CD4-positive, alpha-beta T cell treated with Interleukin-1 beta for 1 hour (primary cell): Measurements from ENCODE around the gene EFHD2.
A peak's percentile ranks its signal among the peaks of the same experiment; 100 is the strongest.
"Not testable (repeated sequence)": the region's sequence is repeated elsewhere in the genome, so short reads cannot be mapped to it uniquely, and the experiment has no call there.

ENCODE experiments used
- DNase-seq, 2 donors: peaks; one replicate each; pipeline ENCODE4 v3.0.0-alpha.2; 2020 to 2022

EFHD2 gene

GRCh38 chr1:15409388-15410222 lies at the start of gene EFHD2:
Gene EFHD2 (plus strand): TSS chr1:15409888. CDS start chr1:15409972, 84 bp downstream.
- peak; percentile 95 for DNase-seq

- DNase-seq = no peak
These were observed 49.0 kb upstream of the EFHD2 start for GRCh38 chr1:15360700-15361099.

GRCh38 chr1:15362096-15362736 lies 47.5 kb upstream of the EFHD2 start:
- no peak for DNase-seq

DNA sequence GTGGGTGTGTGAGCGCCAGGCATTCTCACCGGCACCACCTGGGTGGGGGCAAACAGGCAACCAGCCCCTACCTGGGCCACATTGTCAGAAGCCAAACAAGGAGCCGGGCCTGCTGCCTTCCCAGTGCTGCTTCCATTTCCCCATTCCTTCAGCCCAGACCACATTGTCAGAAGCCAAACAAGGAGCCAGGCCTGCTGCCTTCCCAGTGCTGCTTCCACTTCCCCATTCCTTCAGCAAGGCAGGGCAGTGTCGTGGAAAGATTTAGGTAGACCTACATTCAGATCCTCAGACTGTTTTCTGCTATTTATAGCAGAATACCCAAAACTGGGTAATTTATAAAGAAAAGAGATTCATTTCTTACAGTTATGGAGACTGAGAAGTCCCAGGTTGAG lies 47.0 kb upstream of the EFHD2 start:
- DNase-seq = no peak

DNA sequence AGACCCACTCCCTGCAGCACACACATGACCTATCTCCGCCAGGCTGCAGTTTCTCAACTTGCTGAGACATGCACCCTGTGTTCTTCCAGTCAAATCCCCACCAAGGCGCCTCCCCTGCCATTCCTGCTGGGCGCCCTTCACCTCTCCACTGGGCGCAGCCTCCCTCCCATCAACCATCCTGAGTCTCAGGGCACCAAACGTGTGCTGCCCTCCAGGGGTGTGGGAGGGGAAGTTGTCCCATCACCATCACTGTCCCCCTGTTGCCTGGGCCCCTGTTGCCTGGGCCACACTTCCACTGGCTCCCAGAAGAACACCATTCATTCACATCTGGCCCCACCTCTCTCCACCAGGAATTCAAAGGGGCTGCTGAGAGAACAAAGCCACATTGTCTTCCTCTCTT lies 44.9 kb upstream of the EFHD2 start:
- no peak for DNase-seq

DNA sequence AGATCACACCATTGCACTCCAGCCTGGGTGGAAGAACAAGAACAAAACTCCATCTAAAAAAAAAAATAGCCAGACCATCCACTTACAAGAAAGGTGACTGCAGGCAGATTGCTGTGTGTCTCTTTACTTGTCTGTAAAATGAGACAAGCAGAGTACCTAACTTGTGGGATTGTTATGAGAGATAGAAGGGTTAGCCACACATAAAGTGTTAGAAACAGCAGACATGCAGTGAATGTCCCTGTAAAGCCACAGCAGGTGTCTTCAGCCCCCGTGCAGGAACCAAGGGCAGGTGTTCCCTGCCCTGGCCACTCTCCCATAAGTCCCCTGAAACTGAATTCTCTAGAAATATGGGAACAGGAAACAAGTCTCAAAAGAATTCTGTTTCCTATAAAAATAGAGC lies 40.8 kb upstream of the EFHD2 start:
- no peak for DNase-seq

GRCh38 chr1:15370268-15370667 lies 39.4 kb upstream of the EFHD2 start:
- DNase-seq = no peak

DNA sequence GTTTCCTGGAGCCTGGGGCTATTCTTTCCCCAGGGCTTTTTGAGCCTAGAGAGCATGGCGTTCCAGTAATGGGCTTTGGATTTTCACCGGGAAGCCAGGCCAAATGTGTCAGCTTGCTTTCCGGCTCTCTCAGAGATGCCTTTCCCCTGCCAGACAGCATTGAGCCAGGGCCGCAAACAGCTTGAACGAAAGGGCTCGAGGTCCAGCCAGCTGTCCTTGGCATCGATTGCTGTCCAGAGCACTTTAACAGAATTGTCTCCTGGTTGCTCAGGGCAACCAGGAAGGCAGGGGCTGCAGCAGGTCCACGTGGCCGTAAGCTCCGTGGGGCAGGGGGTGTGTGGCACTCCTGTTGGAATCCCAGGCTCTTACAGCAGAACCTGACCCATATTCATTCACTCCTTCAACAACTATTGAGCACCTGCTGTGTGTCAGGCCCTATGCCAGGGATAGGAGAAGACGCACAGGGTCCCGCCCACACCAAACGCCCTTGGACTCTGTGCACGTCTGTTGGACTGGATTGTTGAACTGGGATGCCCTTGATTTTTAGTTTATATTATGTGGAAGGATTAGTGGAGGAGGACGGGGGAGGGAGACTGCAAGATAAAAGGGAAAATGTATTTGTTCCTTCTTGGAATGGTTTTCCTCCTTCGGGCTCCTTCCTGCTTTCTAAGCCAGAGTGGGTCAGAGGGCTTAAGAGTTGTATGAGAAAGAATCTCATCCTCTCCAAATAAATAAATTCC lies 38.7 kb upstream of the EFHD2 start:
- no peak for DNase-seq

GRCh38 chr1:15371610-15372545 lies 37.8 kb upstream of the EFHD2 start:
- DNase-seq = no peak

DNA sequence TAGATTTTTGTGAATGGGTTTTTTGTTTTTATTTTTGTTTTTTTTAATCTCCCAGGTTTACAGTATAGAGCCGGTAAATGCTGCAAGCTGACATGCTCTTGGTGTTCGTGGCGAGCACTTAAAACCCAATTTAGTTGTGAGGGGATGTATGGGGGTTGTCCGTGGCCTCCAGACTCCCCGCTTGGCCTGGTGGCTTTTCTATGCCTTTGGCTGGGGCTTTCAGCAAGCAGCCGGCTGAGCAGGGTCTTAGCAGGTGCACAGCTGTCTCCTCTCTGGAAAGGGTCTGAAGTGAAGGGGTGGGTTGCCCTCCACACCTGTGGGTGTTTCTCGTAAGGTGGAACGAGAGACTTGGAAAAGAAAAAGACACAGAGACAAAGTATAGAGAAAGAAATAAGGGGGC lies 31.0 kb upstream of the EFHD2 start:
- no peak for DNase-seq

DNA sequence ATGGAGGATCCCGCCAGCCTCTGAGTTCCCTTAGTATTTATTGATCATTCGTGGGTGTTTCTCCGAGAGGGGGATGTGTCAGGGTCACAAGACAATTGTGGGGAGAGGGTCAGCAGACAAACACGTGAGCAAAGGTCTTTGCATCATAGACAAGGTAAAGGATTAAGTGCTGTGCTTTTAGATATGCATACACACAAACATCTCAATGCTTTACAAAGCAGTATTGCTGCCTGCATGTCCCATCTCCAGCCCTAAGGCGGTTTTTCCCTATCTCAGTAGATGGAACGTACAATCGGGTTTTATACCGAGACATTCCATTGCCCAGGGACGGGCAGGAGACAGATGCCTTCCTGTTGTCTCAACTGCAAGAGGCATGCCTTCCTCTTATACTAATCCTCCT lies 30.5 kb upstream of the EFHD2 start:
- not testable (repeated sequence) for DNase-seq

- no peak for DNase-seq
These were observed 28.8 kb upstream of the EFHD2 start for GRCh38 chr1:15380601-15381508.

DNA sequence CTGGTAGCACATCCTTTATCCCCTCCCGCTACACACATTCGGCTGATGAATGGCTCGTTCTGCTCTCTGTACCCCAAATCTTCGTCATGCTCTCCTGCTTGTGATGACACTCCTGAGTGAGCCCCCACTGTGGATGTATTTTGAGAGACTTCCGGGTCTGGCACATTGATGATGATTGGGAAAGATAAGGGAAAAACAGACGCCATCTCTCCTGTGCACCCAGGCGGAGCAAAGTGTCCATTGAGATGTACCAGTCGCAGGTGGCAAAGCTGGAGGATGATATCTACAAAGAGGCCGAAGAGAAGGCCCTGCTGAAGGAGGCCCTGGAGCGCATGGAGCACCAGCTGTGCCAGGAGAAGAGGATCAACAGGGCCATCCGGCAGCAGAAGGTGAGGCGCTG lies 27.9 kb upstream of the EFHD2 start:
- DNase-seq = no peak

DNA sequence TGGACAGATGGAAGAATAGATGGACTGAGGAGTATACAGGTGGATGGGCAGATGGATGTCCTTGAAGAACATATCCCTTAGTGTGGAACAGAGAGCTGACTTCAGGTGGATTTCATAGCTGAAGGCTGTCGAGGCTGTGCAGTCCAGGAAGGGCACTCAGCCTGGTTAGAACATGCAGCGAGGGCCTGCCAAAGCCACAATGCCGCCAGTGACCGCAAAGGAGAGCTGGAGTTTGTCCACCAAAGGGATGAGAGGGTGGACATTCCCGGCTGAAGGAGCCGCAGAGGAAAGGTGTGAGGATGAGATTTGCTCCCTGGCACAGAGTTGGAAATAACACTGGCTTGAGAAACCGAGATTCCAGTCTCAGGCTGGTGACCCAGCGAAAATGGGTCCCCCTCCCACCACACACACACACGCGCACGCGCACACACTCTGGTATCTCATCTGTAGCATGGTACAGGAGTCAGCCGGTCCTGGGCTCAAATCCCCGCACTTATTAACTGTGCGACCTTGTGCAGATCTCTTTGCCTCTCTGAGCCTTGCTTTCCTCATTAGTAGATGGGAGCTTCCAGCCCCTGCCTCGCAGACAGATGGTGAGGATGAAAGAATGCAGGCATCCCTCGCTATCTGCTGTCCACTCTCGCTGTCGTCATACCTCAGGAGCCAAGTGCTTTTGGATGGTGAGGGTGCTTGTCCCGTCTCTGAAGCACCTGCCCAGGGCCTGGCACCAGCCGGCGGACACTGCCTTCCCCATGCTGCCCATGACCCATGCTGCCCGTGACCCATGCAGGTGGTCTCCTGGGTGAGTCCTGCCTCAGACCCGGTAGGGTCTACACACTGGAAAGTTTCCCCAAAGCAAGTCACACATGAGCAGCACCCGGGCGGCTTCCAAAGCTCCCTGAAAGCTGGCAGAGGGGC lies 26.8 kb upstream of the EFHD2 start:
- no peak for DNase-seq

GRCh38 chr1:15383810-15384209 lies 25.9 kb upstream of the EFHD2 start:
- no peak for DNase-seq

DNA sequence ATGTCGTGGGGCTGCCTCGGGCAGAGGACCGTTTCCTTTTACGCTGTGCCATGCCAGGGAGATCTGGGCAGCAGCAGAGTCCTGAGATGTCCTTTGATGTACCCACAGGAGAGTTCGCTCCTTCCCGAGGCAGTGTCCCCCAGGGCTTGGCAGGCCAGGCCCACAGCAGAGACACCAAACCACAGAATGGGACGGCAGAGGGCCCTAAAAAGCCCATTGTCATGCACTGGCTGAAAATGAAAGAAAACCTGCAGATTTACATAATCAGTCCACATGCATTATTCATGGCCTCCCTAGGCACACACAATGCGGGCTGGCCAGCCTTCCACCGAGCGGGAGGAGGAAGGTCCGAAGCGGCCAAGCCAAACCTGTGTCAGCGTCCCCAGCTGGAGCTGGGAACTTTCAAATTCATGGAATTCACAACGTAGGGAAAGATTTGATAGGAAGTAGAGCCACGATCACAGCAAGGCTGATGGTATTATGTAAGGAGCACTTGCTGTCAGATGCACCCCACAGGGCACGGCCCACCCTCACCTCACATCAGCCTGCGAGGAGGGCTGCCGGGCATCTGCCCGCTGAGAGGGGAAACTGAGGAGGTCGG lies 25.3 kb upstream of the EFHD2 start:
- no peak for DNase-seq

GRCh38 chr1:15385420-15385819 lies 24.3 kb upstream of the EFHD2 start:
- DNase-seq = no peak

DNA sequence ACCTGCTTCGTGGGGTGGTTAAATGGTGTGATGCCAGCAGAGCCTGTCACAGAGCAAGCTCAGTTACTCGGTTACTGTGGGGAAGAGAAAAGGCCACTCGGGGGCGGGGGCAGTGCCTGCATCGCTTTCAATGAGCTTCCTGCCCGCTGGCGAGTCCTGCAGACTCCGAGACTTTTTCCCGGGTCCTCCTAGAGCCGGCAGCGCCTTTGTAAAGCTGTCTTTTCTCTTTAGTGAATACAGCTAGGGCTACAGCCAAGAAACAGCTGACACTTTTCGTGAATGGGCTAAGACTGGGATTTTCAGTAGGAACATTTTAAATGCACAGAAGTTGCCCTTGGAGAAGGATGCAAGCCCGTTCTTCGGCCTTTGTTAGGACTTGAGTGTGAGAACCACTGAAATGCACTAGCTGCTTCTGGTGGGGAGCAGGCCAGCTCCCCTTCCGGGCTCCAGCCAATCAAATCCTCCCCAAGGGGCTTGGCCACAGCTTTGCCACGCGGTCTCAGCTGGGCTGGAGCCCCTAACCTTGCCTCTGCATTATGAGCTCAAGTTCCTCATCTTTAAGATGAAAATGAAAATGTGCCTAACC lies 23.4 kb upstream of the EFHD2 start:
- DNase-seq = peak in 1 of 2 donors; percentile 17

DNA sequence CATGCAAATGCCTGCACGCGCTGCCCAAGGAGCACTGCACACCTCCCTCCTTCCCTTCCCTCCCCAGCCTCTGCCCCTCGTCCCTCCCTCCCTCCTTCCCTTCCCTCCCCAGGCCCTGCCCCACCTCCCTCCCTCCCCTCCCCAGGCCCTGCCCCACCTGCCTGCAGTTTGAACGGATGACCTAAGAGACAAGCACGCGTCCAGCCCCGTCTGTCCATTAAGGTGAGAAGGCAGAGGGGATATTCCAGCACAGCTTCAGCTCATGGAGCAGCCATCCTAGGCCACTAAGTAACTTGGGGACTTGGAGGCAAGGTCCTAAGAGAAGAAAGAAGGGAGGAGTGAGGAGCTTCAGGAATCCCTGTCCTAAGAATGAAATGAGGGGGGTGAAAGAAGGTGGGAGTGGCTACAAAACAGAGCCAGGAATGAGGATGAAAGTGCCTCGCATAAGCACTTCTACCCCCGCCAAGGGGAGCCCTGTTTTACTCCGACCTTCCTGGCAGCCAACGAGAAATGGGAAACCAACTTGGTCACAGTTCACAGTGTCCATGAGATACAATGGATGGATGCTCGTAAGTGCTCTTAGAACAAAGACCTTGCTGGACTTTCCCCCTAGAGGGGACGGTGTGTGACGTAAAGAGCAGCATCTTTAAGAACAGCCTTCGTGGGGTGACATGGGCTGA lies 21.3 kb upstream of the EFHD2 start:
- no peak for DNase-seq
